Activated CD4-positive, alpha-beta T cell treated with anti-CD3 and anti-CD28 coated beads, Interleukin-2, amount 50 U/mL, for 48 hours (primary cell): ENCODE data around the gene RPL13.
A peak's percentile ranks its signal among the peaks of the same experiment; 100 is the strongest.

Experiments
- DNase-seq, 2 experiments: peaks; one replicate each; pipeline ENCODE4 v3.0.0-alpha.2; 2020

RPL13 gene

GRCh38 chr16:89560378-89561141 lies at the start of gene RPL13:
TSS of gene RPL13 (plus strand) at chr16:89560682. CDS start at chr16:89560960, 278 bp downstream.
- DNase-seq: peak; percentile 91 to 93

GRCh38 chr16:89511374-89511773 lies 49.1 kb upstream of the RPL13 start:
- no peak for DNase-seq

- no peak for DNase-seq
Measured at GRCh38 chr16:89512453-89512852, 48.0 kb upstream of the RPL13 start.

- no peak for DNase-seq
Measured at GRCh38 chr16:89517128-89517527, 43.4 kb upstream of the RPL13 start.

- no peak for DNase-seq
Measured at GRCh38 chr16:89519881-89520280, 40.6 kb upstream of the RPL13 start.

GRCh38 chr16:89522287-89522686 lies 38.2 kb upstream of the RPL13 start:
- no peak for DNase-seq

GRCh38 chr16:89523680-89524344 lies 36.7 kb upstream of the RPL13 start:
- DNase-seq: no peak

- DNase-seq: no peak
Measured at GRCh38 chr16:89525146-89525913, 35.2 kb upstream of the RPL13 start.

GRCh38 chr16:89529097-89529496 lies 31.4 kb upstream of the RPL13 start:
- DNase-seq: no peak

GRCh38 chr16:89530401-89531381 lies 29.8 kb upstream of the RPL13 start:
- DNase-seq: no peak

GRCh38 chr16:89531821-89532526 lies 28.5 kb upstream of the RPL13 start:
- DNase-seq: no peak

GRCh38 chr16:89534252-89534756 lies 26.2 kb upstream of the RPL13 start:
- DNase-seq: peak in 1 of 2 experiments; percentile 12

GRCh38 chr16:89536371-89536770 lies 24.1 kb upstream of the RPL13 start:
- no peak for DNase-seq

- DNase-seq: no peak
Measured at GRCh38 chr16:89536886-89537548, 23.5 kb upstream of the RPL13 start.

- DNase-seq: no peak
Measured at GRCh38 chr16:89537549-89537925, 22.9 kb upstream of the RPL13 start.

GRCh38 chr16:89538286-89538685 lies 22.2 kb upstream of the RPL13 start:
- DNase-seq: no peak

- DNase-seq: no peak
Measured at GRCh38 chr16:89540557-89540956, 19.9 kb upstream of the RPL13 start.

GRCh38 chr16:89541792-89542191 lies 18.7 kb upstream of the RPL13 start:
- DNase-seq: no peak

- DNase-seq: no peak
Measured at GRCh38 chr16:89544113-89544512, 16.4 kb upstream of the RPL13 start.

- no peak for DNase-seq
Measured at GRCh38 chr16:89544713-89545043, 15.8 kb upstream of the RPL13 start.
